ENCODE measurements around the gene ZGPAT.
A peak's percentile ranks its signal among the peaks of the same experiment; 100 is the strongest.

Gene ZGPAT

GRCh38 chr20:63693733-63694583 is 13.9 kb upstream of the ZGPAT start:
- no peak overlapping the region; the same call in 1 of the 2 replicates for H3K27ac ChIP-seq
- no peak for TF ChIP-seq ZFX (IDR thresholded peaks at IDR 0.05; ENCODE audit: borderline replicate concordance)
- no peak for TF ChIP-seq CTCF (IDR thresholded peaks at IDR 0.05)

- TF ChIP-seq CTCF (IDR thresholded peaks at IDR 0.05) (no peak), ZFX (IDR thresholded peaks at IDR 0.05; ENCODE audit: borderline replicate concordance) (no peak)
- H3K27ac ChIP-seq = peak overlapping the region; percentile 32; the same call in 1 of the 2 replicates
Observed at GRCh38 chr20:63694584-63695423, 13.0 kb upstream of the ZGPAT start.

- no peak for TF ChIP-seq CTCF (IDR thresholded peaks at IDR 0.05)
- no peak for TF ChIP-seq ZFX (IDR thresholded peaks at IDR 0.05; ENCODE audit: borderline replicate concordance)
- peak overlapping the region; percentile 32 for H3K27ac ChIP-seq
Observed at GRCh38 chr20:63695424-63696305, 12.2 kb upstream of the ZGPAT start.

GRCh38 chr20:63696306-63696627 is 11.6 kb upstream of the ZGPAT start:
- peak overlapping the region; percentile 32 for H3K27ac ChIP-seq
- TF ChIP-seq CTCF (IDR thresholded peaks at IDR 0.05) = no peak

- H3K27ac ChIP-seq = peak within 1 kb of the TSS; percentile 32
- TF ChIP-seq CTCF (IDR thresholded peaks at IDR 0.05) (no peak), ZFX (IDR thresholded peaks at IDR 0.05; ENCODE audit: borderline replicate concordance) (no peak)
Observed at GRCh38 chr20:63696628-63697356, 11.0 kb upstream of the ZGPAT start, which contains the start of gene TNFRSF6B. TNFRSF6B (plus strand) TSS chr20:63696652; CDS start chr20:63696768, 116 bp downstream.

GRCh38 chr20:63697357-63697867 is 10.4 kb upstream of the ZGPAT start:
- TF ChIP-seq CTCF (IDR thresholded peaks at IDR 0.05) (no peak), ZFX (IDR thresholded peaks at IDR 0.05; ENCODE audit: borderline replicate concordance) (no peak)
- H3K27ac ChIP-seq = peak overlapping the region; percentile 32; the same call in 1 of the 2 replicates
